HCT116 (cell line): ENCODE results near the gene DENND2A. TPM values are rescaled to one million over a fixed set of nuclear protein-coding genes. Genes with fewer than 3 reads are reported as not detected.

ENCODE experiments used
- ATAC-seq: fragments of 200-7000 bp; cut with Tn5 transposase; 2 replicates; pipeline ENCODE4 v1.9.1; 2020; ENCODE audit warnings: mild to moderate bottlenecking, moderate library complexity
- BruUV-seq: library from RNA; stranded (reverse); fragments of 400-500 nt; replicated peaks from 2 replicates; lab custom pipeline; 2021; lab: Mats Ljungman, UMichigan
- CTCF ChIA-PET: fragments of 300-600 bp; sonication (Branson Sonifier 250); formaldehyde crosslinking; loops from one replicate; lab custom pipeline; 2021; ENCODE audit warnings: antibody characterized with exemption; lab: Charles Lee
- POLR2A ChIA-PET: fragments of 300-600, 350-600 bp; sonication (Branson Sonifier 250); formaldehyde crosslinking; loops from one replicate; lab custom pipeline; 2021; ENCODE audit warnings: antibody characterized with exemption; lab: Charles Lee
- RAD21 ChIA-PET, 2 experiments: fragments of 300-600 bp; sonication (Branson Sonifier 250); formaldehyde crosslinking; loops; one replicate each; lab custom pipeline; 2023; ENCODE audit warnings: low total read pairs in 2 of 2; ENCODE audit not compliant: uncharacterized antibody in 2 of 2, unreplicated experiment in 2 of 2, low non-redundant PET in 1 of 2; lab: Charles Lee
- DNase-seq: peaks from one replicate; pipeline ENCODE4 v3.0.0-alpha.2; 2010; ENCODE audit warnings: low read depth, low spot score
- H2AFZ ChIP-seq: fragments of 200-600 bp; shearing (Covaris generic), sonication (generic); 2 replicates; pipeline ENCODE4 v1.6.1; 2017; ENCODE audit warnings: low read depth, mixed run types, mixed read lengths, antibody characterized with exemption, low read length; ENCODE audit not compliant: poor library complexity, severe bottlenecking
- H3K27ac ChIP-seq: 2 replicates; pipeline ENCODE4 v1.5.1; 2012; ENCODE audit warnings: low read depth, low read length
- H3K27me3 ChIP-seq: fragments of 200-600 bp; sonication (generic); 2 replicates; pipeline ENCODE4 v1.6.1; 2016; ENCODE audit warnings: mixed run types, low read length, mixed read lengths; ENCODE audit not compliant: insufficient read depth
- H3K36me3 ChIP-seq, 2 experiments: fragments of 200-500 bp in 1 of 2; fragments of 200-600 bp in 1 of 2; sonication (Bioruptor generic) in 1 of 2; sonication (generic) in 1 of 2; 2 replicates each; pipeline versions ENCODE4 v1.5.1 to v1.6.1; 2014 to 2016; ENCODE audit warnings: low read length in 2 of 2, inconsistent platforms in 1 of 2, mixed read lengths in 1 of 2, mixed run types in 1 of 2; ENCODE audit not compliant: insufficient read depth in 2 of 2, control insufficient read depth in 1 of 2
- H3K4me1 ChIP-seq, 2 experiments: fragments of 200-600 bp in 1 of 2; sonication (generic) in 1 of 2; 2 replicates each; pipeline versions ENCODE4 v1.5.1 to v1.6.1; 2012 to 2017; ENCODE audit warnings: low read length in 2 of 2, inconsistent platforms in 1 of 2, mild to moderate bottlenecking in 1 of 2, mixed read lengths in 1 of 2, mixed run types in 1 of 2, moderate library complexity in 1 of 2; ENCODE audit not compliant: insufficient read depth in 2 of 2, control insufficient read depth in 1 of 2
- H3K4me2 ChIP-seq: fragments of 200-600 bp; sonication (generic); 2 replicates; pipeline ENCODE4 v1.6.1; 2017; ENCODE audit warnings: mixed run types, low read length, mixed read lengths
- H3K4me3 ChIP-seq, 2 experiments: fragments of 200-600 bp in 1 of 2; sonication (generic) in 1 of 2; replicated peaks in 1 of 2; 2 replicates each; pipeline ENCODE4 v1.5.1; 2011 to 2016; ENCODE audit warnings: low read length in 2 of 2, control low read depth in 1 of 2, low read depth in 1 of 2, mild to moderate bottlenecking in 1 of 2, mixed read lengths in 1 of 2, mixed run types in 1 of 2
- H3K79me2 ChIP-seq: fragments of 200-600 bp; sonication (generic); 2 replicates; pipeline ENCODE4 v1.6.1; 2017; ENCODE audit warnings: mild to moderate bottlenecking, mixed run types, low read length, moderate library complexity, mixed read lengths; ENCODE audit not compliant: insufficient read depth
- H3K9ac ChIP-seq: fragments of 200-600 bp; sonication (generic); 2 replicates; pipeline ENCODE4 v1.6.1; 2016; ENCODE audit warnings: low read length, mixed read lengths
- H3K9me2 ChIP-seq: fragments of 200-600 bp; sonication (generic), shearing (Covaris generic); 2 replicates; pipeline ENCODE4 v1.6.1; 2017; ENCODE audit warnings: mixed run types, mild to moderate bottlenecking, moderate library complexity; ENCODE audit not compliant: insufficient read depth
- H3K9me3 ChIP-seq, 2 experiments: fragments of 200-500 bp in 1 of 2; fragments of 200-600 bp in 1 of 2; sonication (Bioruptor generic) in 1 of 2; sonication (generic) in 1 of 2; 2 replicates each; pipeline ENCODE4 v1.6.1; 2014 to 2017; ENCODE audit warnings: low read length in 2 of 2, mixed read lengths in 2 of 2, inconsistent platforms in 1 of 2, low read depth in 1 of 2, mild to moderate bottlenecking in 1 of 2, mixed run types in 1 of 2, moderate library complexity in 1 of 2; ENCODE audit not compliant: control insufficient read depth in 1 of 2, insufficient read depth in 1 of 2
- H4K20me1 ChIP-seq: fragments of 200-600 bp; sonication (generic), shearing (Covaris generic); 2 replicates; pipeline ENCODE4 v1.6.1; 2017; ENCODE audit warnings: mixed run types, mild to moderate bottlenecking, moderate library complexity; ENCODE audit not compliant: insufficient read depth
- ATF3 ChIP-seq: IDR thresholded peaks from 2 replicates; pipeline ENCODE4 v1.6.1; 2012
- CBX3 ChIP-seq: IDR thresholded peaks from 2 replicates; pipeline ENCODE4 v1.6.1; 2012; ENCODE audit warnings: low read depth
- ELF1 ChIP-seq: IDR thresholded peaks from 2 replicates; pipeline ENCODE4 v1.6.1; 2012; ENCODE audit warnings: low read depth, borderline replicate concordance
- EZH2 ChIP-seq: fragments of 200-600 bp; sonication (generic); IDR thresholded peaks from 2 replicates; pipeline ENCODE4 v1.6.1; 2017; ENCODE audit warnings: antibody characterized with exemption, mixed run types
- EZH2phosphoT487 ChIP-seq: fragments of 200-600 bp; IDR thresholded peaks from 2 replicates; pipeline ENCODE4 v1.6.1; 2018; ENCODE audit warnings: antibody characterized with exemption, borderline replicate concordance
- FOSL1 ChIP-seq: IDR thresholded peaks from 2 replicates; pipeline ENCODE4 v1.6.1; 2012; ENCODE audit warnings: low read depth
- JUND ChIP-seq: IDR thresholded peaks from 2 replicates; pipeline ENCODE4 v1.6.1; 2012
- POLR2AphosphoS5 ChIP-seq: IDR thresholded peaks from 2 replicates; pipeline ENCODE4 v1.6.1; 2011; ENCODE audit warnings: mild to moderate bottlenecking, low read depth, low read length, moderate library complexity
- REST ChIP-seq: IDR thresholded peaks from 2 replicates; pipeline ENCODE4 v1.6.1; 2012; ENCODE audit warnings: low read depth
- SIN3A ChIP-seq: IDR thresholded peaks from 2 replicates; pipeline ENCODE4 v1.6.1; 2012; ENCODE audit warnings: low read depth
- SRF ChIP-seq: IDR thresholded peaks from 2 replicates; pipeline ENCODE4 v1.6.1; 2012; ENCODE audit warnings: low read depth
- YY1 ChIP-seq: IDR thresholded peaks from 2 replicates; pipeline ENCODE4 v1.6.1; 2011; ENCODE audit warnings: low read length, low read depth, moderate library complexity, mild to moderate bottlenecking; ENCODE audit not compliant: insufficient replicate concordance; ENCODE audit errors: extremely low read depth
- ZFX ChIP-seq: fragments of 450-650 bp; IDR thresholded peaks from 2 replicates; pipeline ENCODE4 v1.6.1; 2017
- ZNF274 ChIP-seq: fragments of 200-500 bp; sonication (Bioruptor generic); IDR thresholded peaks from 2 replicates; pipeline ENCODE4 v1.6.1; 2014; ENCODE audit warnings: mild to moderate bottlenecking, low read depth, low read length, inconsistent platforms
- intact Hi-C: fragments of 100-400 bp; cut with micrococcal nuclease; formaldehyde crosslinking; loops from 2 replicates; pipeline ENCODE4 v1.10.0; 2022
- total RNA-seq: library from RNA; stranded (reverse); gene quantifications from one replicate; pipeline ENCODE4 v1.2.1, GENCODE V29; 2021; ENCODE audit not compliant: unreplicated experiment

Gene DENND2A
- total RNA-seq, 1 experiment from 2014 or later = 0.12 TPM

- Histone ChIP-seq H3K27ac (no peak overlapping the region), H3K4me2 (no peak overlapping the region), H3K9me2 (no peaks in the 10 kb centered on the region), H3K9me3 (no peaks in the 10 kb centered on the region), H3K79me2 (no peaks in the 10 kb centered on the region), H3K27me3 (no peaks in the 10 kb centered on the region), H3K4me1 (peaks cover 0 to 3% of the 10 kb centered on the region in 2 experiments; a peak in 1 of 4 replicates), H2AFZ (no peak overlapping the region), H3K4me3 (no peak overlapping the region), H3K36me3 (no peaks in the 10 kb centered on the region), H4K20me1 (no peaks in the 10 kb centered on the region), H3K9ac (no peak overlapping the region)
- no peak for ATAC-seq
- ChIA-PET CTCF (no interaction called here), RAD21 (no interaction called here), POLR2A (no interaction called here)
- intact Hi-C loops = no loop called here
- TF ChIP-seq EZH2phosphoT487 = no peak
- TF ChIP-seq YY1 = no peak
- no peak for TF ChIP-seq CBX3
- TF ChIP-seq ATF3 = no peak
- no peak for TF ChIP-seq REST
- no peak for TF ChIP-seq POLR2AphosphoS5
- TF ChIP-seq EZH2 = no peak
- no peak for TF ChIP-seq JUND
- no peak for TF ChIP-seq ELF1
- TF ChIP-seq SRF = no peak
- TF ChIP-seq ZFX = no peak
- no peak for TF ChIP-seq SIN3A
- TF ChIP-seq ZNF274 = no peak
- TF ChIP-seq FOSL1 = no peak
- no TSS peak for BruUV-seq
- no peak for DNase-seq
Observed at GRCh38 chr7:140591180-140591902, 49.3 kb downstream of the DENND2A start.
